ENCODE results near the gene COMTD1. TPM values are rescaled to one million over a fixed set of nuclear protein-coding genes. Genes with fewer than 3 reads are reported as not detected.
A peak's percentile ranks its signal among the peaks of the same experiment; 100 is the strongest.

The COMTD1 gene
- total and polyA plus RNA-seq, 2 of the 13 experiments (the other 11 are each of a cell fraction or from before 2014, with no cell fraction given), result 11.8 to 18.4 TPM

- peak; percentile 84 for TF ChIP-seq ARID5B (CRISPR knock-in tag; IDR thresholded peaks at IDR 0.05)
- TF ChIP-seq ZBTB46 (CRISPR knock-in tag; IDR thresholded peaks at IDR 0.05; ENCODE audit: borderline replicate concordance), result no peak
- no peak for TF ChIP-seq ZNF569 (CRISPR knock-in tag; IDR thresholded peaks at IDR 0.05; ENCODE audit: borderline replicate concordance)
- peak; percentile 32; the same call in 1 of the 2 replicates for TF ChIP-seq TFDP1 (CRISPR knock-in tag; IDR thresholded peaks at IDR 0.05; ENCODE audit: borderline replicate concordance)
- no peak for TF ChIP-seq SMARCC2 (IDR thresholded peaks at IDR 0.05)
- TF ChIP-seq ZBTB26 (CRISPR knock-in tag; IDR thresholded peaks at IDR 0.05; ENCODE audit: borderline replicate concordance), result no peak
- TF ChIP-seq SATB2 (CRISPR knock-in tag; IDR thresholded peaks at IDR 0.05), result no peak
- TF ChIP-seq, protein P1, sequence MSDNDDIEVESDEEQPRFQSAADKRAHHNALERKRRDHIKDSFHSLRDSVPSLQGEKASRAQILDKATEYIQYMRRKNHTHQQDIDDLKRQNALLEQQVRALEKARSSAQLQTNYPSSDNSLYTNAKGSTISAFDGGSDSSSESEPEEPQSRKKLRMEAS (IDR thresholded peaks at IDR 0.05), result 0 out of 2 replicates have a peak, but pooled peaks have one; percentile 25
- no peak for TF ChIP-seq NFIB (CRISPR knock-in tag; IDR thresholded peaks at IDR 0.05; ENCODE audit: borderline replicate concordance)
- TF ChIP-seq, protein P2, sequence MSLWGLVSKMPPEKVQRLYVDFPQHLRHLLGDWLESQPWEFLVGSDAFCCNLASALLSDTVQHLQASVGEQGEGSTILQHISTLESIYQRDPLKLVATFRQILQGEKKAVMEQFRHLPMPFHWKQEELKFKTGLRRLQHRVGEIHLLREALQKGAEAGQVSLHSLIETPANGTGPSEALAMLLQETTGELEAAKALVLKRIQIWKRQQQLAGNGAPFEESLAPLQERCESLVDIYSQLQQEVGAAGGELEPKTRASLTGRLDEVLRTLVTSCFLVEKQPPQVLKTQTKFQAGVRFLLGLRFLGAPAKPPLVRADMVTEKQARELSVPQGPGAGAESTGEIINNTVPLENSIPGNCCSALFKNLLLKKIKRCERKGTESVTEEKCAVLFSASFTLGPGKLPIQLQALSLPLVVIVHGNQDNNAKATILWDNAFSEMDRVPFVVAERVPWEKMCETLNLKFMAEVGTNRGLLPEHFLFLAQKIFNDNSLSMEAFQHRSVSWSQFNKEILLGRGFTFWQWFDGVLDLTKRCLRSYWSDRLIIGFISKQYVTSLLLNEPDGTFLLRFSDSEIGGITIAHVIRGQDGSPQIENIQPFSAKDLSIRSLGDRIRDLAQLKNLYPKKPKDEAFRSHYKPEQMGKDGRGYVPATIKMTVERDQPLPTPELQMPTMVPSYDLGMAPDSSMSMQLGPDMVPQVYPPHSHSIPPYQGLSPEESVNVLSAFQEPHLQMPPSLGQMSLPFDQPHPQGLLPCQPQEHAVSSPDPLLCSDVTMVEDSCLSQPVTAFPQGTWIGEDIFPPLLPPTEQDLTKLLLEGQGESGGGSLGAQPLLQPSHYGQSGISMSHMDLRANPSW (CRISPR knock-in tag; IDR thresholded peaks at IDR 0.05; ENCODE audit: borderline replicate concordance), result no peak
- TF ChIP-seq SUZ12 (IDR thresholded peaks at IDR 0.05; ENCODE audit: low read depth, low read length), result no peak
- TF ChIP-seq ZNF329 (CRISPR knock-in tag; IDR thresholded peaks at IDR 0.05; ENCODE audit: low read depth), result no peak
- peak; percentile 21; the same call in 1 of the 2 replicates for TF ChIP-seq ZNF441 (CRISPR knock-in tag; IDR thresholded peaks at IDR 0.05; ENCODE audit: borderline replicate concordance)
- TF ChIP-seq ZGPAT (CRISPR knock-in tag; IDR thresholded peaks at IDR 0.05), result 0 out of 2 replicates have a peak, but pooled peaks have one; percentile 31
- no peak for TF ChIP-seq MTF2 (CRISPR knock-in tag; IDR thresholded peaks at IDR 0.05; ENCODE audit: borderline replicate concordance)
Measured at GRCh38 chr10:75191821-75192568, 43.8 kb downstream of the COMTD1 start (continued).
